ENCODE results near the gene MYH15.

DNA sequence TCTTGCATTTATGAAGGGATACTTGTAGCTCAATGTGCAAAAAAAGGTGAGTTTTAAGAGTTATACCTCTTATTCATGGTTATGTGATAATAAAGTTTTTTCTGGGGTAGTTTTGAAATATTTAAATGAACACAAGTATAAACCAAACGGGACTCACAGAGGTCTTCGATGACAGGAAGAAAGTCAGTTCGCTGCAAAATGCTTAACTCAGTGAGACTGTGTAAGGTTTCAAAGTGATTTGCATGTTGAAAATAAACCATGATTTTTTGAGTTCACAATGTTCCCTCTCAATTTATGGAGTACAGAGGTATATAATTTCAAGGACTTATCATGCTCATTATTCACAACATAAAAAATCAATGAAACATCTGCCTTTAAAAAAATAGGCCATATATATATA, 36.3 kb upstream of the MYH15 start:
- TF ChIP-seq, protein P1, sequence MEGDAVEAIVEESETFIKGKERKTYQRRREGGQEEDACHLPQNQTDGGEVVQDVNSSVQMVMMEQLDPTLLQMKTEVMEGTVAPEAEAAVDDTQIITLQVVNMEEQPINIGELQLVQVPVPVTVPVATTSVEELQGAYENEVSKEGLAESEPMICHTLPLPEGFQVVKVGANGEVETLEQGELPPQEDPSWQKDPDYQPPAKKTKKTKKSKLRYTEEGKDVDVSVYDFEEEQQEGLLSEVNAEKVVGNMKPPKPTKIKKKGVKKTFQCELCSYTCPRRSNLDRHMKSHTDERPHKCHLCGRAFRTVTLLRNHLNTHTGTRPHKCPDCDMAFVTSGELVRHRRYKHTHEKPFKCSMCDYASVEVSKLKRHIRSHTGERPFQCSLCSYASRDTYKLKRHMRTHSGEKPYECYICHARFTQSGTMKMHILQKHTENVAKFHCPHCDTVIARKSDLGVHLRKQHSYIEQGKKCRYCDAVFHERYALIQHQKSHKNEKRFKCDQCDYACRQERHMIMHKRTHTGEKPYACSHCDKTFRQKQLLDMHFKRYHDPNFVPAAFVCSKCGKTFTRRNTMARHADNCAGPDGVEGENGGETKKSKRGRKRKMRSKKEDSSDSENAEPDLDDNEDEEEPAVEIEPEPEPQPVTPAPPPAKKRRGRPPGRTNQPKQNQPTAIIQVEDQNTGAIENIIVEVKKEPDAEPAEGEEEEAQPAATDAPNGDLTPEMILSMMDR (IDR thresholded peaks at IDR 0.05 in 4 of 5, conservative IDR thresholded peaks at IDR 0.05 in 1 of 5): no peak
- no peak for TF ChIP-seq POLR2A (IDR thresholded peaks at IDR 0.05)

All from gastrocnemius medialis (tissue), 4 donors.